Head of caudate nucleus (tissue), 42 donors: ENCODE data around the gene APOE.
"Not testable (repeated sequence)": the region's sequence is repeated elsewhere in the genome, so short reads cannot be mapped to it uniquely, and the experiment has no call there.

Experiments used
- DNase-seq, 42 donors: peaks; one replicate each; pipeline versions ENCODE4 v3.0.0 to v3.0.0-alpha.2; 2020 to 2021; ENCODE audit warnings: mixed read lengths in 7 of 42
- intact Hi-C: fragments of 100-400 bp; cut with DNase I; formaldehyde crosslinking; loops from one replicate; pipeline ENCODE4 v1.15.0; 2022

The APOE gene

DNA sequence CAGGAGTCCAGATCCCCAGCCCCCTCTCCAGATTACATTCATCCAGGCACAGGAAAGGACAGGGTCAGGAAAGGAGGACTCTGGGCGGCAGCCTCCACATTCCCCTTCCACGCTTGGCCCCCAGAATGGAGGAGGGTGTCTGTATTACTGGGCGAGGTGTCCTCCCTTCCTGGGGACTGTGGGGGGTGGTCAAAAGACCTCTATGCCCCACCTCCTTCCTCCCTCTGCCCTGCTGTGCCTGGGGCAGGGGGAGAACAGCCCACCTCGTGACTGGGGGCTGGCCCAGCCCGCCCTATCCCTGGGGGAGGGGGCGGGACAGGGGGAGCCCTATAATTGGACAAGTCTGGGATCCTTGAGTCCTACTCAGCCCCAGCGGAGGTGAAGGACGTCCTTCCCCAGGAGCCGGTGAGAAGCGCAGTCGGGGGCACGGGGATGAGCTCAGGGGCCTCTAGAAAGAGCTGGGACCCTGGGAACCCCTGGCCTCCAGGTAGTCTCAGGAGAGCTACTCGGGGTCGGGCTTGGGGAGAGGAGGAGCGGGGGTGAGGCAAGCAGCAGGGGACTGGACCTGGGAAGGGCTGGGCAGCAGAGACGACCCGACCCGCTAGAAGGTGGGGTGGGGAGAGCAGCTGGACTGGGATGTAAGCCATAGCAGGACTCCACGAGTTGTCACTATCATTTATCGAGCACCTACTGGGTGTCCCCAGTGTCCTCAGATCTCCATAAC is at the start of gene APOE:
Gene APOE (plus strand): TSS at position 360 of the 724 bp plus-strand sequence. CDS start 829 bp downstream, outside the sequence.
- peak; percentile 22 to 85 (median 59) for DNase-seq
- intact Hi-C loops: loop anchor here (10.0 kb wide), 1 partner anchor 149 kb away; no protein-coding TSS in a partner anchor

GRCh38 chr19:44856421-44857083 is 49.0 kb upstream of the APOE start:
- intact Hi-C loops: no loop called here
- peak in 9 of 42 donors; percentile 14 to 47 (median 30) for DNase-seq

- intact Hi-C loops: no loop called here
Observed at GRCh38 chr19:44857837-44858236, 47.8 kb upstream of the APOE start.

GRCh38 chr19:44861576-44861975 is 44.0 kb upstream of the APOE start:
- intact Hi-C loops, DNase-seq: not testable (repeated sequence)

More at GRCh38 chr19:44857837-44858236, 47.8 kb upstream of the APOE start:
- DNase-seq: no peak

DNA sequence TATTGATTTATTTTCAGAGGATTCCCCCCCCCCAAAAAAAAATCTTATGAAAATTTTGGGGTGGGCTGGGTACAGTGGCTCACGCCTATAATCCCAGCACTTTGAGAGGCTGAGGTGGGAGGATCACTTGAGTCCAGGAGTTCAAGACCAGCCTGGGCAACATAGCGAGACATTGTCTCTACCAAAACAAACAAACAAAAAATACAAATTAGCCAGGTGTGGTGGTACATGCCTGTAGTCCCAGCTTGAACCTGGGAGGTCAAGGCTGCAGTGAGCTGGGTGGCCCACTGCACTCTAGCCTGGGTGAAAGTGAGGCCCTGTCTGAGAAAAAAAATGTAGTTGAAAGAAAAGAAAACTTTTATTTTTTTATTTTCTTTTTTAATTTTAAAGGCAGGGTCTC is 41.6 kb upstream of the APOE start:
- intact Hi-C loops: no loop called here
- DNase-seq: no peak

- intact Hi-C loops: no loop called here
- DNase-seq: peak in 9 of 42 donors; percentile 7 to 46 (median 28)
Observed at GRCh38 chr19:44865196-44865767, 40.3 kb upstream of the APOE start.

- intact Hi-C loops: no loop called here
- no peak for DNase-seq
Observed at GRCh38 chr19:44866664-44867063, 38.9 kb upstream of the APOE start.

GRCh38 chr19:44867578-44867977 is 38.0 kb upstream of the APOE start:
- intact Hi-C loops: no loop called here
- no peak for DNase-seq

- intact Hi-C loops: no loop called here
- peak in 20 of 42 donors; percentile 22 to 52 (median 42) for DNase-seq
Observed at GRCh38 chr19:44869733-44870470, 35.7 kb upstream of the APOE start.

DNA sequence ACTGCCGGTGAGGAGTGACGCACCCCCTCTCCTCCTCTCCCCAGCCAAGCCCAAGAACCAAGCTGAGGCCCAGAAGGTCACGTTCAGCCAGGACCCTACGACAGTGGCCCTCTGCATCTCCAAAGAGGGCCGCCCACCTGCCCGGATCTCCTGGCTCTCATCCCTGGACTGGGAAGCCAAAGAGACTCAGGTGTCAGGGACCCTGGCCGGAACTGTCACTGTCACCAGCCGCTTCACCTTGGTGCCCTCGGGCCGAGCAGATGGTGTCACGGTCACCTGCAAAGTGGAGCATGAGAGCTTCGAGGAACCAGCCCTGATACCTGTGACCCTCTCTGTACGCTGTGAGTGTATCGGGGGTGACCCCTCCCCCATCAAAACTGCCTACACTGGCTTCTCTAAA is 33.8 kb upstream of the APOE start:
- no peak for DNase-seq
- intact Hi-C loops: no loop called here

GRCh38 chr19:44872661-44873060 is 32.9 kb upstream of the APOE start:
- DNase-seq: no peak

DNA sequence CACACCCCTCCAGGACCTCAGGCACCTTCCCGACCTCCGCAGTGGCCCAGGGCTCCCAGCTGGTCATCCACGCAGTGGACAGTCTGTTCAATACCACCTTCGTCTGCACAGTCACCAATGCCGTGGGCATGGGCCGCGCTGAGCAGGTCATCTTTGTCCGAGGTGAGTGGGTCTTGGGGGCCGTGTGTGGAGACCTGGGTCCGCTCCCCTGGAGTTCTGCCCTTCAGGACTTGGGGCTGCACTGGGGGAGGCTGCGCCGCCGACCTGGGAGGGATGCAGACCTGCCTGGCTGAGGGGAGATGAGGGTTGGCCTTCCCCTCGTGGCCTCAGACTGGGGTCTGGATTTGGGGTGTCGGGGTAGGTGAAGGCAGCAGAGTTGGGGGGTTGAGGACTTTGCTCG is 31.3 kb upstream of the APOE start:
- intact Hi-C loops: no loop called here
- DNase-seq: no peak

More at GRCh38 chr19:44872661-44873060, 32.9 kb upstream of the APOE start:
- intact Hi-C loops: no loop called here

- intact Hi-C loops: no loop called here
- no peak for DNase-seq
Observed at GRCh38 chr19:44875666-44876451, 29.7 kb upstream of the APOE start.

GRCh38 chr19:44876930-44877535 is 28.6 kb upstream of the APOE start:
- peak in 1 of 42 donors; percentile 7 for DNase-seq
- intact Hi-C loops: no loop called here

DNA sequence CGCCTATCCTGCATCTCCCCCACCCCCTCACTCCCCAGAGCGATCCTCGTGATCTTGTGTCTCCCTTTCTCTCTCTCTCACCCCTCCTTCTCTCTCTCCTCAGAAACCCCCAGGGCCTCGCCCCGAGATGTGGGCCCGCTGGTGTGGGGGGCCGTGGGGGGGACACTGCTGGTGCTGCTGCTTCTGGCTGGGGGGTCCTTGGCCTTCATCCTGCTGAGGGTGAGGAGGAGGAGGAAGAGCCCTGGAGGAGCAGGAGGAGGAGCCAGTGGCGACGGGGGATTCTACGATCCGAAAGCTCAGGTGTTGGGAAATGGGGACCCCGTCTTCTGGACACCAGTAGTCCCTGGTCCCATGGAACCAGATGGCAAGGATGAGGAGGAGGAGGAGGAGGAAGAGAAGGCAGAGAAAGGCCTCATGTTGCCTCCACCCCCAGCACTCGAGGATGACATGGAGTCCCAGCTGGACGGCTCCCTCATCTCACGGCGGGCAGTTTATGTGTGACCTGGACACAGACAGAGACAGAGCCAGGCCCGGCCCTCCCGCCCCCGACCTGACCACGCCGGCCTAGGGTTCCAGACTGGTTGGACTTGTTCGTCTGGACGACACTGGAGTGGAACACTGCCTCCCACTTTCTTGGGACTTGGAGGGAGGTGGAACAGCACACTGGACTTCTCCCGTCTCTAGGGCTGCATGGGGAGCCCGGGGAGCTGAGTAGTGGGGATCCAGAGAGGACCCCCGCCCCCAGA is 27.3 kb upstream of the APOE start:
- no peak for DNase-seq
- intact Hi-C loops: no loop called here

GRCh38 chr19:44879309-44880065 is 26.1 kb upstream of the APOE start:
- DNase-seq: no peak
- intact Hi-C loops: no loop called here

GRCh38 chr19:44882063-44882462 is 23.5 kb upstream of the APOE start:
- DNase-seq: no peak
- intact Hi-C loops: no loop called here
